Stimulated activated CD8-positive, alpha-beta memory T cell treated with anti-CD3 and anti-CD28 coated beads, Interleukin-2, amount 100 ng/mL, for 1 hour (primary cell): ENCODE measurements around the gene OR13C8.
"Not testable (repeated sequence)": the region's sequence is repeated elsewhere in the genome, so short reads cannot be mapped to it uniquely, and the experiment has no call there.

Experiments used
- DNase-seq, 2 donors: peaks; one replicate each; pipeline ENCODE4 v3.0.0-alpha.2; 2020; ENCODE audit warnings: low read depth in 2 of 2

OR13C8 gene, protein sequence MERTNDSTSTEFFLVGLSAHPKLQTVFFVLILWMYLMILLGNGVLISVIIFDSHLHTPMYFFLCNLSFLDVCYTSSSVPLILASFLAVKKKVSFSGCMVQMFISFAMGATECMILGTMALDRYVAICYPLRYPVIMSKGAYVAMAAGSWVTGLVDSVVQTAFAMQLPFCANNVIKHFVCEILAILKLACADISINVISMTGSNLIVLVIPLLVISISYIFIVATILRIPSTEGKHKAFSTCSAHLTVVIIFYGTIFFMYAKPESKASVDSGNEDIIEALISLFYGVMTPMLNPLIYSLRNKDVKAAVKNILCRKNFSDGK

DNA sequence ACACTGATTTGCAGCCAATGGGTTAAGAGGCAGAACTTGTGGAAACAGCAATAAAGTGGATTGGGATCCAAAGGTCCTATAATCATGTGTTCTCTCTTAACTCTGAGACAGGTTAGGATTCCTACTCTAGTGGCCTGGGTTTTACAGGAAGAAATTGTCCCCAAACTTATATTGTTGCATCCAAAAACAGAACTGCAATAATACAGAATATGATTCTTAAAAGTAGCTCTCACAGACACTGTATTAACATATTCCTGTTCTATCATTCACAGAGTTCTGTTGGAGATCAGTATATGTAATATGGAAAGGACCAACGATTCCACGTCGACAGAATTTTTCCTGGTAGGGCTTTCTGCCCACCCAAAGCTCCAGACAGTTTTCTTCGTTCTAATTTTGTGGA lies at the start of gene OR13C8:
TSS of gene OR13C8 (plus strand) at position 301 of the 400 bp plus-strand sequence. CDS start at position 301, 0 bp downstream.
- DNase-seq, result no peak

DNA sequence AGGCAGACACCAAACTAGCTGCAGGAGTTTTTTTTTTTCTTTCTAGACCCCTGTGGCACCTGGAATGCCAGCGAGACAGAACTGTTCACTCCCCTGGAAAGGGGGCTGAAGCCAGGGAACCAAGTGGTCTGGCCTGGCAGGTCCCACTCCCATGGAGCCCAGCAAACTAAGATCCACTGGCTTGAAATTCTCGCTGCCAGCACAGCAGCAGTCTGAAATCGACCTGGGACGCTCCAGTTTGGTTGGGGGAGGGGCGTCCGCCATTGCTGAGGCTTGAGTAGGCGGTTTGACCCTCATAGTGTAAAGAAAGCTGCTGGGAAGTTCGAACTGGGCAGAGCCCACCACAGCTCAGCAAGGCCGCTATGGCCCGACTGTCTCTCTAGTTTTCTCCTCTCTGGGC lies 48.7 kb upstream of the OR13C8 start:
- DNase-seq, result not testable (repeated sequence)

DNA sequence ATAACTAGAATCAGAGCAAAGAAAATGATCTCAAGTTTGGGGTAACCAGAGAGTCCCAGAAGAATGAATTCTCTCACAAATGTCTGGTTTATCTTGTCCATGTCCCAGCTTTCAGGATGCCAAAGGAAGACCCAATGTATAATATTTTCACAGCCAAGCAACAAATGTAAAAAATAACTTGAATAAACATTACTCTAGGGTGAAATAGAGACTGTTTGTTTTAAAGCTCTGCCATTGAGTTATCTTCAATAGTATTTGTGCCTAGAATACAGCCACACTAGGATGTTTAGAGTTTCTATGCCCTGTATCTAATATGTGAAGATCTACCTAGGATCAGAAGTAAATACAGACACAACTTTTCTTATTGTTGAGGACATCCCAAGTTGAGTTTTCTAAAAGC lies 41.9 kb upstream of the OR13C8 start, which contains the start of gene OR13C4:
TSS of gene OR13C4 (minus strand) at position 101 of the 400 bp plus-strand sequence. CDS start at position 101, 0 bp downstream.
- no peak for DNase-seq

DNA sequence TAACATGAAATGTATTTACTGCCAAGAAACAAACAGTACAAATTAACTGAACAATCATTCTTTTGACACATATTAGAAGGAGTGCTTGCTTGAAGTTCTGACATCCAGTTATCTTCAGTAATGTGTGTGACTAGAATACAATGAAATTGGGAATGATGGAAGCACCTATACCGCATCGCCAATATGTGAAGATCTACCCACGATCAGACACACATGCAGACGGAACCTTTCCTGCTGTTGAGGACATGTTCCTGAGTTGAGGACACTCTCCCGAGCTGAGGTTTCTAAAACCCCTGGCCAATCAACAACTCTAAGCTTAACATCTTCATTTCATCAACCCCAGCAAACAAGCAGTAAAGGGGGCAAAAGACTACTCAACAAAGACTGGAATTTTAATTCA lies 32.2 kb upstream of the OR13C8 start, which contains the start of gene OR13C3:
TSS of gene OR13C3 (minus strand) at position 101 of the 400 bp plus-strand sequence. CDS start 133 bp downstream, outside the sequence.
- DNase-seq, result no peak

DNA sequence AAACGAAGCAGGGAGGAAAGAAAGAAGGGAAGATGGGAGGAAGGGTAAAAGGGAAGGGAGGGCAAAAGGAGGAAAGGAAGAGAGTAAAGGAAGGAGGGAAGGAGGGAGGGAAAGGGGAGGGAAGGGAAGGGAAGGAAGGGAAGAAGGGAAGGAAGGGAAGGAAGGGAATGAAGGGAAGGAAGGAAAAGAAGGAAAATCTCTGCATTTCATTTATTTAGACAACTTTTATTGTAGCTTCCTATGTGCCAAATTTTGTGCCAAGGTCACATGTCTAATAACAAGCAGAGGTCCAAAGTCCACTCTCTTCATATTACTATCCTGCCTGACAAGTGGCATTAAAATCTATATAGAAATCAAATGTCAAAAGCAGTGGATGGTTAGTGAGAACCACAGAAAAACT lies 29.7 kb upstream of the OR13C8 start:
- no peak for DNase-seq

DNA sequence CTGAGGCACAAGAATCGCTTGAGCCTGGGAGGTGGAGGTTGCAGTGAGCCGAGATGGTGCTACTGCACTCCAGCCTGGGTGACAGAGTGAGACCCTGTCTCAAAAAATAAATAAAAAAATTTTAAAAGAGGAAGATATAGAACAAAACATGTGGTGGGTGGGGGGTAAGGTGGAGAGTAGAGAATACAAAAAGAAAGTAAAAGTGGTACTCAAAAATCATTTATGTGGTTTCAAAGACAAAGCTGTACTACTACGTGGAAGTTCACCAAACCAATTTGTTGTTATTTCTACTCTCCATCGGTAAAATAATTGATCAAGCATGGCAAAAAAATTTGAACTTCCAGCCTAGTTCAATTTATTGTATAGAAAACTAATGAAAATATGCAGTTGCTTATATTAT lies 24.3 kb upstream of the OR13C8 start:
- no peak for DNase-seq

DNA sequence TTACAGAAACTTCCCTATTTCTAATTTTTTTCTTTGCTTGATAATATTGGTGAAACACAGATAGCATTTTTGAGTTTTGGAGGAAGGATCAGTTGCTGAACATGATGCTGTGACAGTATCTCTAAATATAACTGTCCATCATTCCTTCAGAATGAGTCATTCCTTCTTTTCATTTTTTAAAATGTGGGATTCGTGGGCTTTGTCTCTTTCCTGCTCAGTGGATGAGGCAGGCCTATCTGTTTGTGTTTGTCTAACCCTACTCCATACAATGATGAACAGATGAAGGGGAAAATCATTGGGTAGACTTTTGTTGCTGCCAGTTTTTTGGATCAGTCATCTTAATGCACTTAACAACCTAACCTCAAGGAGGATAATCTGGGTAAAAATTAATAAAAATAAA lies 15.7 kb upstream of the OR13C8 start:
- no peak for DNase-seq

DNA sequence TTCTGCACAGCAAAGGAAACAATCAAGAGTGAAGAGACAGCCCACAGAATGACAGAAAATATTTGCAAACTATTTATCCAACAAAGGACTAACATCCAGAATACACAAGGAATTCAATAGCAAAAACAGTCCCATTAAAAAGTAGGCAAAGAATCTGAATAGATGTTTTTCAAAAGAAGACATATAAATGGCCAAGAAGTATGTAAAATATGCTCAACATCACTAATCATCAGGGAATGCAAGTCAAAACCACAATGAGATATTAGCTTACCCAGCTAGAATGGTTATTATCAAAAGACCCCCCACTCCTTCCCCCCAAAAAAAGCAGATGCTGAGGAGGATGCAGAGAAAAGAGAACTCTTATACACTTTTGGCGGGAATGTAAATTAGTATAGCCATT lies 13.4 kb upstream of the OR13C8 start:
- DNase-seq, result no peak

DNA sequence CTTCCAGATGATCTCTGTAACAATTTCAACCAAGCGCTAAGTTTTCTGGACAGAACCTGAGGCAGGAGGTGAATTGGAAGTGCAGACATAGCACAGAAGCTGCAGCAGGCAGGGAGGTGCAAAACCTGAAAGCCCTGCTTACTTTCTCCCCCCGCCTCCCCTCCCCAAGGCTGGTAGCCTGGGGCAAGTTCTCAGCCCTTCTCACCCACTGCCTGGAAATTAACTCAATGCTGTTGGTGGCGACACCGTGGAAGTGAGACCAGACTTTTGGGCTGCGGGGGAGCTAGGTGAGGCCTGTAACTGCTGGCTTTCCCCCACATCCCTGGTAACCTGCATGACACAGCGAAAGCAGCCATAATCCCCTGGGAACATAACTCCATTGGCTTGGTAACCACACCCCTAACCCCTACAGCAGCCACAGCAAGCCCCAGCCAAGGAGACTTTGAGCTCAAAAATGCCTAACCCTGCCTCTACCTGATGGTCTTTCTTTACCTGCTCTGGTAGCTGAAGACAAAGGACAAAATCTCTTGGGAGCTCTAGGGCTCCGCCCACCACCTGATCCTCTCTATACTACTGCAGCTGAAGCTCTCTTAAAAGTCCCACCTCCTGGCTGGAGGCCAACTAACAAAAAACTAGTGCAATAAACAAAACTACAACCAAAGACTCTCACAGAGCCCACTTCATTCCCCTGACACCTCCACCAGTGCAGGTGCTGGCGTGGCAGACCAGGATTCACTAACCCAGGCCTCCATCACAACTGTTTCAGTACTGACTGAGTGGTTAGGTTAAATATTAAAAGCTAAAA lies 11.9 kb upstream of the OR13C8 start:
- DNase-seq, result no peak

DNA sequence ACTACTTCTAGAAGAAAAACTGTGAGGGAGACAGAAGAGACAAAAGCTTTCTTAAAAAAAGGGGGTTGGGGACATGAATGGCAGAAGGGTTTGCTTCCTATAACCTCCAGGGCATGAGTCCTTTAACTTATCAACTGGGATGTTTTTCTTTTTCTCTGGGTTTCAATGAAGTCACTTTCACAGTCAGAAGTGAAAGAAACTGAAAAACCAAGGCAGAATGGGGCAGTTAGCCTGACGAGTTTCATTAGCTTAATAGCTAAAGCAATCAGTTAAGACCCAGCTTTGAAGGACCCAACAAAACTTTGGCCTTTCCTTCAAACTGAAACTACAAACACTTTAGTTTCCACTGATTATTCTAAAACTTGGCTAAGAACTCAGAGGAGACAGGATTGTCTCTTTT lies 4.6 kb upstream of the OR13C8 start:
- no peak for DNase-seq

DNA sequence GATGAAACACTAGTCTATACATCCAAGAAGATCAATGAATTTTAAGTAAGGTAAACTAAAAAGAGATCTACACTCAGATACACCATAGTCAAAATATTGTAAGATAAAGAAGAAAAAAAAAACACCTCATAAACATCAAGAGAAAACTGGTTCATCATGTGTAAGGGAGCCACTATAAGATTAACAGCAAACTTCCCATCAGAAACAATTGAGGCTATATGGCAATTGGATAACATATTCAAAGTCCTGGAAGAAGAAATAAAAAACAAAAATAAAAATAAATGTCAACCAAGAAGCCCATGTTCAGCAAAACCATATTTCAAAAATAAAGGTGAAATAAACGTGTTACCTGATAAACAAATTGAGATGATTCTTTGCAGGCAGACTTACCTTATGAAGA lies 3.6 kb downstream of the OR13C8 start:
- DNase-seq, result no peak

DNA sequence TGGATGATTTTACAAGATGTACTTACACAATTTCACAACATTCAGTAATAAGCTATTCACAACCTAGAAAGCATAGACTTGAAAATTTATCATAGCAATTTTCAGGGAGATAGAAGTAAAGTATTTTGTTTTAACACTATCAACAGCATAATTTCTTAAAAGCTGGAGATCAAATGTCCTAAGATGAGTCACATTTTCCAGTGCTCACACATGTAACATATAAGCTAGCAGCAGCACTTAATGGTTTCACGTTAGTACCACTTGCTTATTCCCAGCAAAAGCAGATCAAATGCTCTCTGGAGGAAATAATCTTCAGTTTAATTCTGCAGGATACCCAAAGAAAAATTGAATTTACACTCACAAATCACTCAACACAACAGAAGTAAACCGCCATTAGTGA lies 6.5 kb downstream of the OR13C8 start:
- no peak for DNase-seq

DNA sequence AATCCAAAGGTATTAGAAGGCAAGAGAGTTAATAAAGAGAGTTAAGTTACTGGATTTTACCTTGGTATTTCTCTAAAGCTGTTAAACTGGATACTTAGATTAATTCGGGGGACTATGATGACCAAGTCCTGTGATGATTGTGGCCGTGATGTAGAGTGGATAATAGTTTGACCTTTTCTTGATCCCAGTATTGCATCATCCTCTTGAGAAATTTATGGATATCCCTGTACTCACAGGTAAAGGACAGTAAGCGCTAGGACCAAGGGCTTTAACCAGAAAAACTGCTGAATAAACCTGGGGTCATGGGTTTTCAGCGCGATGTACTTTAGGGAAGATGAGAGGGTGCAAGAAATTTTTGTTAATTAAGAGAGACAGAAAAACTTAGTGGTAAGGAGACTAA lies 8.3 kb downstream of the OR13C8 start:
- DNase-seq, result no peak

DNA sequence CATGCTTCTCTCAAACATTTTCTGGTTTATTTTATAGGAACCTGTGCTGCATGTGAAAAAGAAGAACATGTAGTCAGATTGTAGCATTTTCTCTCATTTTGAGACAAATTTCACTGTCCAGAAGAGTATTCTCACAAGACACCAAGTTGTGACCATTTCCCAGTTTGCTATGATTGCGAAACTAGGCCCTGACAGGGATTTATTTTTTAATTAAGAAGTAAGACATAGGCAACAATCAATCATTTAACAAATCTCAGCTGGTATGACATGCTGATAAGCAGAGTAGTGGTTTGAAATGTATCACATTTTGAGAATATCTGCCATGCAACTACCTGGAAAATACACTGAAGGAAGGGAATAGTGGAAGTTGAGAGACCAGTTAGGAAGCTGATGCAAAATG lies 11.6 kb downstream of the OR13C8 start:
- DNase-seq, result no peak

DNA sequence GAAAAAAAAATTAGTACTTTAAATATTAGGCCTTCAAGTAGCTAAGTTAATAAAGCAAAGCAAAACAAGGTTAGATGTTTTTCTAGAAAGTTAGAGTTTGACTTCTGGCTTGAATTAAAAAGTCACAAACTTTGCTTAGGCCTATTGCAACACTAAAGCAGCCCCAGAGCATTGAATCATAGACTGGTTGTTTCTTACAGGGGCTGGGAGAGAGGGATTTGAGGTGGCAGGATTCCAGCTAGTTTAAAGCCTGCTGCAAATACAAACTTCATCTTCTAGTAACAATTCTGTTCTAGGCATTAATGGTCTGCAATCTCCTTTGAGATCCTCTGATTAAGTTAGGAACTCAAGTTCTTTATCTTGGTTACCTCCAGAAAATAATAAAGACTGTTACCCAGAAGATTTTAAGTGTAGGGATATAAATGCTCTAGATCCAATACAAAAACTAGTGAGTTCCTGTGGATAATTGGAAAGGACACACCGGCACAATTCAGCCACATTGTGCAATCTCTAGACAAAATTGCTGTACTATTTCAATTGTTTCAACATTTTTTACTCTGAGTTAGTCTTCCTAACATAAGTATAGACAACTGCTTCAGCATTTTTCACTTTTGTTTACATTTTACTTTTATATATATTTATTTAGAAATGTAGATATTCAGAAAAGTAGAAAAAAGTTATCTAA lies 17.7 kb downstream of the OR13C8 start:
- no peak for DNase-seq

DNA sequence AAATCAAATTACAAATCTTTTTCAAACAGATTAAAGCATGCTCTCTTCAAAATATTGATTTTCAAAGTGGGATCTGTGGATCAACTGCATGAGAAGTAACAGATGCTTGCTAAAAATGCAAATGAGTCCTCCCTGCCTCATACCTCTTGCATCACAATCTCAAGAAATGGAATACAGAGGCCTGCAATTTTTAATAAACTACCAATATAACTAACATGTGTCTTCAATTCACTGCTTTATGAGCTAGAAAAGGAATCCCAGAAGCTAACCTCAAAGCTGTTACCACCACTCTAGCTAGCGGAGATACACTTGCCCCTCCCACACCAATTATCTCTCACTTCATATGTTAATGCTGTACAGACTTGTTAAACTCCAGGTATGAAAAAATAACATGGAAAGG lies 20.7 kb downstream of the OR13C8 start:
- DNase-seq, result no peak

DNA sequence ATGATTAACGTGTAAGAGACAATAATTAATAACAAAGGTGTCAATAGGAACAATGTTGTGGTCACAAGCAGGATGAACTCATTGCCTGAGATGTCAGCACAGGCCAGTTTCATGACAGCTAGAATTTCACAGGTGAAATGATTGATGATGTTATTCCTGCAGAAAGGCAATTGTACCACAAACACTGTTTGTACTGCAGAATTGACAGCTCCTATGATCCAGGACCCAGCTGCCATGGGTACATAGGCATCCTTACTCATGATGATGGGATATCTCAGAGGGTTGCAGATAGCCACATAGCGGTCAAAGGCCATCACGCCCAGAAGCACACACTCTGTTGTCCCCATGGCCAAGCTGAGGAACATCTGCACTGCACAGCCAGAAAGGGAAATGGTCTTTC lies 29.8 kb downstream of the OR13C8 start:
- not testable (repeated sequence) for DNase-seq

DNA sequence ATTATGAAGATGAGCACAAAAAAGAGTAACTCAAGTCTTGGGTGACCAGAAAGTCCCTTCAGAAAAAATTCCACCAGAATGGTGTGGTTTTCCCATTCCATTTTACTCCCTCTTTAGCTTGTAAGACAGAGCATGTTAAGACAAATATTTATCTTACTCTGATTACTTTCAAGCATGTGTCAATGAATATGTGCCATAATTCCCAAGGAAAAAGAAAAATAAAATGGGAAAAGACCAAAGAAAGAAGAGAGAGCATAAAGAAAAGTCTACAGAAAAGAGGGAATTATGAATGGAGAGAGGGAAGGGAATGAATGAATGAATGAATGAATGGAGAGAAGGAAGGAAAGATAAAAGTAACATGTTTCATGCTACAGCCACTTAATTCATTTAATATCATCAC lies 30.3 kb downstream of the OR13C8 start, which contains the start of gene OR13C5:
TSS of gene OR13C5 (minus strand) at position 101 of the 400 bp plus-strand sequence. CDS start at position 101, 0 bp downstream.
- DNase-seq, result not testable (repeated sequence)

DNA sequence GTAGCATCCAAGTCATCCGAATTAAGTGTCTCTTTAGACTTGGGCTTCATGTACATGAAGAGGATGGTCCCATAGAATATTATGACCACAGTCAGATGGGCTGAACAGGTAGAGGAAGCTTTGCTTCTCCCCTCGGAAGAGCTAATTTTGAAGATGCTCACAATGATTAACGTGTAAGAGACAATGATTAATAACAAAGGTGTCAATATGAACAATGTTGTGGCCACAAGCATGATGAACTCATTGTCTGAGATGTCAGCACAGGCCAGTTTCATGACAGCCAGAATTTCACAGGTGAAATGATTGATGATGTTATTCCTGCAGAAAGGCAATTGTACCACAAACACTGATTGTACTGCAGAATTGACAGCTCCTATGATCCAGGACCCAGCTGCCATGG lies 35.8 kb downstream of the OR13C8 start:
- no peak for DNase-seq

DNA sequence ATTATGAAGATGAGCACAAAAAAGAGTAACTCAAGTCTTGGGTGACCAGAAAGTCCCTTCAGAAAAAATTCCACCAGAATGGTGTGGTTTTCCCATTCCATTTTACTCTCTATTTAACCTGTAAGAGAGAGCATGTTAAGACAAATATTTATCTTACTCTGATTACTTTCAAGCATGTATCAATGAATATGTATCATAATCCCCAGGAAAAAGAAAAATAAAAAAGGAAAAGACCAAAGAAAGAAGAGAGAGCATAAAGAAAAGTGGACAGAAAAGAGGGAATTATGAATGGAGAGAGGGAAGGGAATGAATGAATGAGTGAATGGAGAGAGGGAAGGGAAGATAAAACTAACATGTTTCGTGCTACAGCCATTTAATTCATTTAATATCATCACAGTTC lies 36.6 kb downstream of the OR13C8 start, which contains the start of gene OR13C2:
TSS of gene OR13C2 (minus strand) at position 101 of the 400 bp plus-strand sequence. CDS start at position 101, 0 bp downstream.
- DNase-seq, result not testable (repeated sequence)

DNA sequence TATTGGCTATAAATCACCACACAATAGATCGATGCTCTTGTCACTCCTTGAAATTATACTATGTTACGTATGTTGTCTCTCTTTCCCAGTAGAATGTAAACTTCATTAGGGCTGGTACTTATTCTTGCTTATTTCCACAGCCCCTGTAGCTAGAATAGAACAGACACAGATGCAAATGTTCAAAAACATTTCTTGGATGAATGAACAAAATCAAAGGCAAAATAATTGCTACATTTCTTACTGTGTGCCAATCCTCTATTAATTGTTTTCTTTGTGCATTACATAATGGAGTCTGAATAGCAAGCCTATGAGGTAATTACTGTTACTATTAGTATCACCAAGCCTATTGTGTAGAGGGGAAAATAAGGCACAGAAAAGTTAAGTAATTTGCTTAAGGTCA lies 37.2 kb downstream of the OR13C8 start:
- no peak for DNase-seq

DNA sequence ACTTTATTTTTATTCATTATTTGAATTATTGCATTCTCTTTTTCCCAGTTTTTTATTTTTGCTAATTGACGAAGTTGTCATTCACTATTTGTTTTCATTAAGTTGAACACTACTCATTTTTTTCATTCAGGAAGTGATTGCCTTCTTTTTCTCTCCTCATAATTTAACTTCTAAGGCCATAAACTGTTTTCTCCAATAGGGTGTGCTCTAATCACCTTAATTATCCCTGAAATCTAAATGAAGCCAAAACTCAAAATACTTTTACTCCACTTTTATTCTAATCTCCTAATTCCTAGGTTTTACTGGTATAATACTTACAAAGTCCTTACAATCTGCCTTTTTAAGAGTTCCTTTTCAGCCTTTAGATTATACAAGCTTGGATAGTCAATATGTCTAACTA lies 39.4 kb downstream of the OR13C8 start:
- no peak for DNase-seq
